ENCODE measurements around the gene BST1.

DNA sequence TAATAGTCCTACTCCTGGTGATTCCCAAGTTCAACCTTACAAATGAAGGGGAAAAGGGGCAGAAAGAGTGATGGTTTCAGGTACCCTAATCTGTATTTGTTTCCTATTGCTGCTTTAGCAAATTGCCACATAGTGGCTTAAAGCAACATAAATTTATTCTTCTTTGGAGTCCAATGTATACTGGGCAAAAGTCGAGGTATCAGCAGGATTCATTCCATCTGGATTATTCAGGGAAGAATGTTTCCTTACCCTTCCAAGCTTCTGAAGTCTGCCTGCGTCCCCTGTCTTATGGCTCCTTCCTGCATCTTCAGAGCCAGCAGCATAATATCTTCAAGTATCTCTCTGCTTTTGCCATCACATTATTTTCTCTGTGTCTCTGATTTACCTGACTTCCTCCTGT is 10.3 kb upstream of the BST1 start:
- TF ChIP-seq EZH2 (IDR thresholded peaks at IDR 0.05) (no peak), CTCF (IDR thresholded peaks at IDR 0.05) (no peak)

Data from neural progenitor cell (in vitro differentiated cells).